ENCODE measurements around the gene PRIMPOL.

PRIMPOL gene

DNA sequence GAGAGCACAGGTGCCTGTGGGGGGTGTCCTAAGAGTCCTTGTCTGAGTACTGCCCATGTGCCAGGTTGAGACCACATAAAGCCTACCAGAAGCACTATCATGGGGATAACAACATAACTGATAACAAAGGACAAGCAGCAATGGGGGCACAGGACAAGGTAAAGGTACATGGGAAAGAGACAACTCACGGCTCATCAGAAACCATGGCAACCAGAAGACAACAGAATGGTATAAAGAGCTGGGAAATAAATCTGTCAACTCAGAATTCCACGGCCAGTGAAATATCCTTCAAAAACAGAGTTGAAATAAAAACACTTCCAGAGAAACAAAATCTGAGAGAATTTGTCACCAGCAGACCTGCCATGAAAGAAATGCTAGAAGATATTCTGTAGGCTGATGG lies 64.3 kb downstream of the PRIMPOL start:
- no peak for TF ChIP-seq GATA3 (IDR thresholded peaks at IDR 0.05; ENCODE audit: low read depth, low read length)
- TF ChIP-seq GATA2 (IDR thresholded peaks at IDR 0.05; ENCODE audit: low read depth, low read length): no peak

DNA sequence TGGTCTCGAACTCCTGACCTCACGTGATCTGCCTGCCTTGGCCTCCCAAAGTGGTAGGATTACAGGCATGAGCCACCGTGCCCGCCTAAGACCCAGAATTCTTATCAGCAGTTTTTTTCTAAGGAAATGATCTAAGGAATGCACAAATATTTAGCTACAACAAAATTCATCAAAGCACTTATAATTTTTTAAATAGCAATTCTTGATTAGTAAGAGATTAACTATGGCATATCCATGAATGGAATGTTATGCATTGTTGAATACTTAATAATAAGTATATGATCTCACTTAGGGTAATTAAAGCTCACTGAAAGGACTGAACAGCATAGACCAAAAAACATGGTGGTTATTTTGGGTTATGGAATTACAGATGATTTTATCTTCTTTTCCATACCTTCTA lies 66.0 kb downstream of the PRIMPOL start:
- TF ChIP-seq GATA2 (IDR thresholded peaks at IDR 0.05; ENCODE audit: low read depth, low read length) (no peak), GATA3 (IDR thresholded peaks at IDR 0.05; ENCODE audit: low read depth, low read length) (no peak)

GRCh38 chr4:184719407-184719806 lies 69.9 kb downstream of the PRIMPOL start:
- TF ChIP-seq GATA2 (IDR thresholded peaks at IDR 0.05; ENCODE audit: low read depth, low read length) (no peak), GATA3 (IDR thresholded peaks at IDR 0.05; ENCODE audit: low read depth, low read length) (no peak)

DNA sequence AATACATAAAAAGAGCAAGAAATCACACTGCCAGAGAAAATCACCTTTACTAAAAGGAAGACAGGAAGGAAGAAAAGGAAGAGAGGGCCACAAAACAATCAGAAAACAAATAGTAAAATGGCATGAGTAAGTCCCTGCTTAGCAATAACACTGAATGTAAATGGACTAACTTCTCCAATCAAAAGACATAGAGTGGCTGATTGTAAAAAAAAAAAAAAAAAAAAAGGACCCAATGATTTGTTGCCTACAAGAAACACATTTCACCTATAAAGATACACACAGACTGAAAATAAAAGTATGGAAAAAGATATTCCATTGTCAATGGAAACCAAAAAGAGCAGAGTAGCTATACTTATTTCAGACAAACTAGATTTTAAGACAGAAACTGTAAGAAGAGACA lies 71.7 kb downstream of the PRIMPOL start:
- TF ChIP-seq GATA3 (IDR thresholded peaks at IDR 0.05; ENCODE audit: low read depth, low read length) (no peak), GATA2 (IDR thresholded peaks at IDR 0.05; ENCODE audit: low read depth, low read length) (no peak)

DNA sequence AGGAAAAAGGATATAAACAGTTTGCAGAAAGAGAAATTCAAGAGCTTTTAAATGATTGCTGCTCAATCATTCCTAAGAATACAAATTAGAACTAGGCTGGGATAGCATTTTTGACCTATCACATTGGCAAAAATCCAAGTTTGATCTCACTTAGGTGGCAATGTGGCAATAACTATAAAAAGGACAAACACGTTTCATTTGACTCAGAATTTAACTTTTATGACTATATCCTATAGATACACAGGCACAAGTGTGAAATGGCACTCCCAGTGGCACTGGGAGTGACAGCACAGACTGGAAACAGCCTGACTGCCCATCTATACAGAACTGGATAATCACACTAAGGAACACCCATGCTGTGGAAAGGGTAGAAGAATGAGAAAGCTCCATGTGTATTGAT lies 73.3 kb downstream of the PRIMPOL start:
- no peak for TF ChIP-seq GATA3 (IDR thresholded peaks at IDR 0.05; ENCODE audit: low read depth, low read length)
- no peak for TF ChIP-seq GATA2 (IDR thresholded peaks at IDR 0.05; ENCODE audit: low read depth, low read length)

DNA sequence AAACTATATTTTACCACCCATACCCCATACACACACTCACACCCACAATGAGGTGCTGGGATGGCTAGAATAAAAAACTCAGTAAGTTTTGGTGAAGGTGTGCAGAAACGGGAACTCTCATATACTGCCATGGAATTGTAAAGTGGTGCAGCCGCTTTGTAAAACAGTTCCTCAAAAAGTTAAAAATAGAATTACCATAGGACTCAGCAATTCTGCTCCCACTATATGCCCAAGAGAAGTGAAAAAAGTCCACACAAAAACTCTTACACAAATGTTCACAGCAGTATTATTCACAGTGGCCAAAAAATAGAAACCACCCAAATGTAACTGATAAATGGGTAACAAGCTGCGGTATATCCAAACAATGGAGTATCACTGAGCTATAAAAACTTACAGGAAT lies 77.9 kb downstream of the PRIMPOL start:
- no peak for TF ChIP-seq GATA3 (IDR thresholded peaks at IDR 0.05; ENCODE audit: low read depth, low read length)
- TF ChIP-seq GATA2 (IDR thresholded peaks at IDR 0.05; ENCODE audit: low read depth, low read length): no peak

DNA sequence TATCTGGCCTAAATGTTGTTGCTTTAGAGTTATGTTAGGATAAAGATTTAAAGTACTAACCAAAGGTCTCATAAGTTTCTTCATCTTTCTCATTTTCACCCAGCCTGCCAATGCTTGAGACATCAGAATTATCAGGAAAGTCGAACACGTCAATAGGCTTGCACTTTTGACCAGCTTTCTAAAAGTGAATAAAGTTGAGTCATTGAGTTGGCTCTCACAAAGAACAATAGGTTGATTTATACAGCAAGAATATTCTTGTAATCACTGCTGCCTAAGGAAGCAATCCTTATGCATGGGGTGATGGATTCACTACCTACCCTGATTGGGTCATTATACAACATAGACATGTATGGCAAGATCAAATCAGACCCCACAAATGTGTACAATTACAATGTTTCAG lies 79.3 kb downstream of the PRIMPOL start:
- TF ChIP-seq GATA2 (IDR thresholded peaks at IDR 0.05; ENCODE audit: low read depth, low read length) (no peak), GATA3 (IDR thresholded peaks at IDR 0.05; ENCODE audit: low read depth, low read length) (no peak)

- TF ChIP-seq GATA3 (IDR thresholded peaks at IDR 0.05; ENCODE audit: low read depth, low read length) (no peak), GATA2 (IDR thresholded peaks at IDR 0.05; ENCODE audit: low read depth, low read length) (no peak)
Observed at GRCh38 chr4:184729946-184730345, 80.4 kb downstream of the PRIMPOL start.

DNA sequence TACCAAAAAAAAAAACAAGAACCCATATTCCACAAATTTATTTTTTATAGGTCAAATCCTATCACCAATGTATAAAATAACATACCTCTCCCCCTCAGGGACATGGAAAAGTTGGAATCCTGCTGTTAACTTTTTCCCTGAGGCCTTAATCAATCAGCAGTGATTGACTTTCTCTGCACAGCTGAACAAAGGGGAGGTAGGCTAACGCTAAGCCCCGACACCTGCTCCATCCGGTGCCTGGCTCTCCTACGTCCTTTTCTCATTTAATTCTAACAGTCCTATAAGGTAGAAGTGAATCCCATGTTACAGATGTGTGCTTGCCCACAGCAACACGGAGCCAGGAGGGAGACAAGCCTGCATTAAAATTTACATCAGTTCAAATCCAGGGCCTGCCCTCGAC lies 81.5 kb downstream of the PRIMPOL start:
- TF ChIP-seq GATA3 (IDR thresholded peaks at IDR 0.05; ENCODE audit: low read depth, low read length) (no peak), GATA2 (IDR thresholded peaks at IDR 0.05; ENCODE audit: low read depth, low read length) (no peak)

DNA sequence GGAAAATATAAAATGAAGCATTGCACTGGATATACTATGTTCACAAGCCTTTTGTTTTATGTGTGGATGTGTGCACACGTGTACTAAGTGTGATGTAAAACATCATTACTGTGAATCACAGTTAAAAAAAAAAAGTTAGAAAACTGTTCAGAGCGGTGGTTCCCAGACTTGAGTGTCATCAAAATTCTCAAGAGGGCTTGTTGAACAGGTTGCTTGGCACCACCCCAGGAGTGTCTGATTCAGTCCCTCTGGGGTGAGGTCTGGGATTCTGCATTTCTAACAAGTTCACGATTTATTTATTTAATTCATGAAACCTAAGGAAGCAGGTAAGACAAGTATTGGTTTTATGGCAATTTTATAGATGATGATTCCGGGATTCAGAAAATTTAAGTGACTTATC lies 82.6 kb downstream of the PRIMPOL start:
- TF ChIP-seq GATA2 (IDR thresholded peaks at IDR 0.05; ENCODE audit: low read depth, low read length) (no peak), GATA3 (IDR thresholded peaks at IDR 0.05; ENCODE audit: low read depth, low read length) (no peak)

DNA sequence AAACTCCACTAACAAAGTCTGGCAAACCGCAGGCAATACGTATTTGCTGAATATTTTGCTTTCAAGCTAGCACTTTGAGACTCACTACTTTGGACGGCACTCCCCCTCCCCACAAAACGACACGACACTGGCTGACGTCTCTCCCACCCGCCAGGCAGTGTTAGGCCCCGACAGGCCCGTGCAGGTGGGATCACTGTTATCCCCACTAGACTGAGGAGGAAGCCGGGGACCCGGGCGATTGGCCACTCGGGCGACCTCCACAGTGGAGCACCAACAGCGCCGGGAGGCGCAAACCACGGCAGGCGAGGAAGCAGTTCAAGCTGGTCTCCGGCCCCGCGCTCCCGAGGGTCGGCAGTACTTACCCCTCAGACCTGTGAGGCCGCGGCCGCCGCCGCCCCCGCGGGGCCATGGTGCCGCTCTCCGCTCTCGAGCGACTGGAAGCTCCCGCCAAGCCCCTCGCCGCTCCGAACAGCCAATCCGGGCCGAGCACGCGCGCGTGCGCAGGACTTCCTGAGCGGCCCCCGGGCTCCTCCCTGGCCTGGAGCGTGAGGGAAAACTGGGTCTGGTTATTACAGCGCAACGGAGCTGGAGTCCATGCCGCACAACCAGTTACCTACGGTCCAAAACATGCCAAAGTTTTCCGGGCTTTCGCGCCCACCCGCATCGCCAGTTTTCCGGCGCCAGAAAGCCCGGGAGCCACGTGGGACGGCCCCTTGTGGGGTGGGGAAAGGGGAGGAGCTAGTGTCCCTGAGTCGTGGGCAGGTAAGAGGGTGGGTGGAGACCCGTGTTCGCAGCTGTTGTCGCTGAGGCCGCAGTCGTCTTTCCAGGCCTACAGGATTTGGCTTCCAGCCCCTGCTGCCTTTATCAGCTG lies 84.4 kb downstream of the PRIMPOL start, which contains the start of gene CENPU:
Gene CENPU (minus strand): TSS at position 443 of the 871 bp plus-strand sequence. CDS start 34 bp downstream, at position 409.
- TF ChIP-seq GATA3 (IDR thresholded peaks at IDR 0.05; ENCODE audit: low read depth, low read length): no peak
- TF ChIP-seq GATA2 (IDR thresholded peaks at IDR 0.05; ENCODE audit: low read depth, low read length): peak; percentile 16; the same call in 1 of the 2 replicates

GRCh38 chr4:184734758-184735157 lies 85.2 kb downstream of the PRIMPOL start:
- no peak for TF ChIP-seq GATA3 (IDR thresholded peaks at IDR 0.05; ENCODE audit: low read depth, low read length)
- no peak for TF ChIP-seq GATA2 (IDR thresholded peaks at IDR 0.05; ENCODE audit: low read depth, low read length)

DNA sequence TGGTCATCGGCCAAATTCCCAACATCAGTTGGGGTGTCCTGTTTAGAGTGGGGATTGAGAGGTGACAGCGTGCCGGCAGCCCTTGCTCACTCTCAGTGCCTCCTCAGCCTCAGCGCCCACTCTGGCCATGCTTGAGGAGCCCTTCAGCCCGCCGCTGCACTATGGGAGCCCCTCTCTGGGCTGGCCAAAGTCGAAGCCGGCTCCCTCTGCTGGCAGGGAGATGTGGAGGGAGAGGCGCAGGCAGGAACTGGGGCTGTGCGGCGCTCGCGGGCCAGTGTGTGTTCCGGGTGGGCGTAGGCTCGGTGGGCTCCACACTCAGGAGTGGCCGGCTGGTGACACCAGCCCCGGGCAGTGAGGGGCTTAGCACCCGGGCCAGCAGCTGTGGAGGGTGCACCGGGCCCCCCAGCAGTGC lies 91.4 kb downstream of the PRIMPOL start:
- no peak for TF ChIP-seq GATA2 (IDR thresholded peaks at IDR 0.05; ENCODE audit: low read depth, low read length)
- no peak for TF ChIP-seq GATA3 (IDR thresholded peaks at IDR 0.05; ENCODE audit: low read depth, low read length)

- no peak for TF ChIP-seq GATA2 (IDR thresholded peaks at IDR 0.05; ENCODE audit: low read depth, low read length)
- no peak for TF ChIP-seq GATA3 (IDR thresholded peaks at IDR 0.05; ENCODE audit: low read depth, low read length)
Observed at GRCh38 chr4:184743650-184744049, 94.1 kb downstream of the PRIMPOL start.

- TF ChIP-seq GATA2 (IDR thresholded peaks at IDR 0.05; ENCODE audit: low read depth, low read length) (no peak), GATA3 (IDR thresholded peaks at IDR 0.05; ENCODE audit: low read depth, low read length) (no peak)
Observed at GRCh38 chr4:184744236-184744635, 94.7 kb downstream of the PRIMPOL start.
